Panc1 (cell line): ENCODE data around the gene MAP2K5.

Experiments used
- POLR2AphosphoS5 ChIP-seq: IDR thresholded peaks from 2 replicates; pipeline ENCODE4 v1.6.1; 2012; ENCODE audit warnings: mild to moderate bottlenecking, low read depth, low read length, moderate library complexity
- TF ChIP-seq, protein P1 (sequence below): fragments of 450-650 bp; IDR thresholded peaks from 2 replicates; pipeline ENCODE4 v1.5.1; 2017; ENCODE audit warnings: mild to moderate bottlenecking

DNA sequence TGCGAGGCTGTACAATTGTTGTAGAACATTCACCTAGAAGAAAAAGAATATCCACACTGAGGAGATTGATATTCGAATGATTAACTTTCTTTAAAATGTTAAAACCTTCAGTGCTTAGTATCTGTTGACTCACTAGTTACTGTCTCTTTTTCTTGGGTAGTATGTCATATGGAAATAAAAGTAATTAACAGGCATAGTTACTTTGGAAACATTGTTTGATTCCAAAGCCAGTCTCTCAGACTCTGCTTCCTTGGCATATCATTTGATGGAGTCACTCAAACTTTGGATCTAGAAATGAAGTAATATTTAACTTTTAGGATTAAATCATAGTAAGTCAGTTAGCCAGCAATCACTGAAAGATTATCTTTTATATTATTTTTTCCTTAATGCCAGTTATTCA, 63.4 kb downstream of the MAP2K5 start:
- TF ChIP-seq, protein P1, sequence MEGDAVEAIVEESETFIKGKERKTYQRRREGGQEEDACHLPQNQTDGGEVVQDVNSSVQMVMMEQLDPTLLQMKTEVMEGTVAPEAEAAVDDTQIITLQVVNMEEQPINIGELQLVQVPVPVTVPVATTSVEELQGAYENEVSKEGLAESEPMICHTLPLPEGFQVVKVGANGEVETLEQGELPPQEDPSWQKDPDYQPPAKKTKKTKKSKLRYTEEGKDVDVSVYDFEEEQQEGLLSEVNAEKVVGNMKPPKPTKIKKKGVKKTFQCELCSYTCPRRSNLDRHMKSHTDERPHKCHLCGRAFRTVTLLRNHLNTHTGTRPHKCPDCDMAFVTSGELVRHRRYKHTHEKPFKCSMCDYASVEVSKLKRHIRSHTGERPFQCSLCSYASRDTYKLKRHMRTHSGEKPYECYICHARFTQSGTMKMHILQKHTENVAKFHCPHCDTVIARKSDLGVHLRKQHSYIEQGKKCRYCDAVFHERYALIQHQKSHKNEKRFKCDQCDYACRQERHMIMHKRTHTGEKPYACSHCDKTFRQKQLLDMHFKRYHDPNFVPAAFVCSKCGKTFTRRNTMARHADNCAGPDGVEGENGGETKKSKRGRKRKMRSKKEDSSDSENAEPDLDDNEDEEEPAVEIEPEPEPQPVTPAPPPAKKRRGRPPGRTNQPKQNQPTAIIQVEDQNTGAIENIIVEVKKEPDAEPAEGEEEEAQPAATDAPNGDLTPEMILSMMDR = no peak
- no peak for TF ChIP-seq POLR2AphosphoS5
